K562 (cell line): ENCODE measurements around the gene CRYGA. TPM values are rescaled to one million over a fixed set of nuclear protein-coding genes. Genes with fewer than 3 reads are reported as not detected.

ENCODE experiments used
- KAT7 ChIP-seq: sonication (generic); formaldehyde crosslinking; IDR thresholded peaks from 2 replicates; pipeline ENCODE4 v1.8.0; 2022; ENCODE audit warnings: missing genetic modification reagents, mild to moderate bottlenecking, borderline replicate concordance
- MXI1 ChIP-seq: IDR thresholded peaks from 2 replicates; pipeline ENCODE4 v1.6.1; 2011; ENCODE audit warnings: low read depth, mild to moderate bottlenecking, improper control_type of control experiment, low read length
- RBBP5 ChIP-seq: fragments of 200-600 bp; sonication (generic); IDR thresholded peaks from 2 replicates; pipeline ENCODE4 v1.6.1; 2012; ENCODE audit warnings: borderline replicate concordance, mild to moderate bottlenecking, low read length, control low read depth, inconsistent platforms; ENCODE audit not compliant: insufficient read depth, poor library complexity, severe bottlenecking
- ZKSCAN1 ChIP-seq: fragments of 150-350 bp; IDR thresholded peaks from 2 replicates; pipeline ENCODE4 v1.6.1; 2016; ENCODE audit warnings: low read depth, low read length
- ZNF444 ChIP-seq: fragments of 250-450 bp; sonication (Bioruptor Pico); IDR thresholded peaks from 2 replicates; pipeline ENCODE4 v1.4.0; 2020; ENCODE audit warnings: mild to moderate bottlenecking, moderate library complexity
- polyA plus RNA-seq, 8 experiments: library from polyadenylated mRNA; depleted of rRNA in 4 of 8; stranded (reverse) in 5 of 8; unstranded in 3 of 8; fragments of >200 nt; fragmentation: Nextera tagmentation in 2 of 8; fragmentation: Illumina TruSeq in 1 of 8; extraction: Ambion mirVana in 2 of 8; extraction: Trizol in 1 of 8; gene quantifications; 2 replicates each; pipeline versions ENCODE4 v1.2.1 to v1.2.3, GENCODE V29; 2011 to 2014; ENCODE audit warnings: inconsistent platforms in 1 of 8, missing spikeins in 1 of 8
- total RNA-seq, 7 experiments: library from RNA; depleted of rRNA in 6 of 7; stranded (reverse); fragments of >200 nt in 6 of 7; fragmentation: Illumina TruSeq in 2 of 7; extraction: Trizol in 2 of 7; gene quantifications; 2 replicates each; pipeline versions ENCODE4 v1.2.1 to v1.2.3, GENCODE V29; 2011 to 2021; ENCODE audit warnings: low replicate concordance in 1 of 7
- TF ChIP-seq, protein P1 (sequence below), 2 experiments: fragments of 450-650 bp in 1 of 2; sonication (generic) in 1 of 2; formaldehyde crosslinking in 1 of 2; IDR thresholded peaks; 2 replicates each; pipeline versions ENCODE4 v1.7.1 to v1.9.0; 2016 to 2022; ENCODE audit warnings: inconsistent platforms in 1 of 2, mild to moderate bottlenecking in 1 of 2, missing genetic modification reagents in 1 of 2
- TF ChIP-seq, protein P2 (sequence below): fragments of 250-450 bp; sonication (Bioruptor Pico); IDR thresholded peaks from 2 replicates; pipeline ENCODE4 v1.4.0; 2020; ENCODE audit warnings: mild to moderate bottlenecking, moderate library complexity

Gene CRYGA
- total and polyA plus RNA-seq, 9 of the 15 experiments (the other 6 are each of a cell fraction or from before 2014, with no cell fraction given): not detected

DNA sequence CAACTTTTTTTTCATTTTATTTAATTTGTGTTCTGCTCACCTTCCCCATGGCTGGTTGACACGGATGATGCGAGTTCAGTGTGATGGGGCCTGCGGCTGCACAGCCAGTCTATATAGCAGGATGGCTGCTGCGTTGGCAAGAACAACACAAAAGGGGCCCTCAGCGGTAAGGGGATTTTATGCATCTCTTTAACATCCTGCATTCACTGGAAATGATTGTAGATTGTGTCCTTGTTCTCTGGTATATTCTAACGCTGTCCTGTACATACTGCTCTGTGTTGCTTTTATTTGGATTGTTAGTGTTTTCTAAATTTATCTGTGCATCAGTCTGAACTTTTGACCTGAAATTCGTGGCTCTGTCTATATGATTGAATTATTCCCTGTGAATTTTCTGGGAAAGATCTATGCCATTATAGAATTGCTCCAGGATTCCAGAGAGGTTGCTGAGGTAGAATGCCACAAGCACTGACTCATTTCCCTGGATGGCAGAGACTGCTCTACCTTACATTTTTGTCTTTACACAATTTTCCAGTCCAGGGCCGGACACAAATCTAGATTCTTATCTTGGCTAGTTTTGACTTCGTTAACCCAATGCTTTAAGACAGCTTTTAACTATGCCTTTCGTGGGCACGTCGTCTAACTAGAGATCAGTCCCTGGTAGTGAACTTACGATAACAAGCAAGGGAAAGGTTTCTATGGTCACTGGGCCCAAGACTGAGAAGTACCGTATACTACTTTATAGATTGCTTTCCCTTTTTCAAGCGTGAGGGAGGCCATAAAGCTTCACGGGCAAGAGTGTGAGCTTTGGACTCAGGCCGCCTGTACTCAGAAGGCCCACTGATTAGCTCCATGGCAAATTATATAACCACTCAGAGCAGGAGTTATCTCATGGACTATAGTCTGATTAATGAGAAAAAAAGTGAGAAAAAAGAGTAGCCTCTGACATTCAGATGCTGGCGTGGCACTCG is 33.4 kb downstream of the CRYGA start, which contains the start of gene CRYGC (continued):
- TF ChIP-seq, protein P1, sequence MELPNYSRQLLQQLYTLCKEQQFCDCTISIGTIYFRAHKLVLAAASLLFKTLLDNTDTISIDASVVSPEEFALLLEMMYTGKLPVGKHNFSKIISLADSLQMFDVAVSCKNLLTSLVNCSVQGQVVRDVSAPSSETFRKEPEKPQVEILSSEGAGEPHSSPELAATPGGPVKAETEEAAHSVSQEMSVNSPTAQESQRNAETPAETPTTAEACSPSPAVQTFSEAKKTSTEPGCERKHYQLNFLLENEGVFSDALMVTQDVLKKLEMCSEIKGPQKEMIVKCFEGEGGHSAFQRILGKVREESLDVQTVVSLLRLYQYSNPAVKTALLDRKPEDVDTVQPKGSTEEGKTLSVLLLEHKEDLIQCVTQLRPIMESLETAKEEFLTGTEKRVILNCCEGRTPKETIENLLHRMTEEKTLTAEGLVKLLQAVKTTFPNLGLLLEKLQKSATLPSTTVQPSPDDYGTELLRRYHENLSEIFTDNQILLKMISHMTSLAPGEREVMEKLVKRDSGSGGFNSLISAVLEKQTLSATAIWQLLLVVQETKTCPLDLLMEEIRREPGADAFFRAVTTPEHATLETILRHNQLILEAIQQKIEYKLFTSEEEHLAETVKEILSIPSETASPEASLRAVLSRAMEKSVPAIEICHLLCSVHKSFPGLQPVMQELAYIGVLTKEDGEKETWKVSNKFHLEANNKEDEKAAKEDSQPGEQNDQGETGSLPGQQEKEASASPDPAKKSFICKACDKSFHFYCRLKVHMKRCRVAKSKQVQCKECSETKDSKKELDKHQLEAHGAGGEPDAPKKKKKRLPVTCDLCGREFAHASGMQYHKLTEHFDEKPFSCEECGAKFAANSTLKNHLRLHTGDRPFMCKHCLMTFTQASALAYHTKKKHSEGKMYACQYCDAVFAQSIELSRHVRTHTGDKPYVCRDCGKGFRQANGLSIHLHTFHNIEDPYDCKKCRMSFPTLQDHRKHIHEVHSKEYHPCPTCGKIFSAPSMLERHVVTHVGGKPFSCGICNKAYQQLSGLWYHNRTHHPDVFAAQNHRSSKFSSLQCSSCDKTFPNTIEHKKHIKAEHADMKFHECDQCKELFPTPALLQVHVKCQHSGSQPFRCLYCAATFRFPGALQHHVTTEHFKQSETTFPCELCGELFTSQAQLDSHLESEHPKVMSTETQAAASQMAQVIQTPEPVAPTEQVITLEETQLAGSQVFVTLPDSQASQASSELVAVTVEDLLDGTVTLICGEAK (IDR thresholded peaks at IDR 0.05): no peak
- TF ChIP-seq, protein P1 (CRISPR knock-in tag; IDR thresholded peaks at IDR 0.05): no peak
- no peak for TF ChIP-seq RBBP5
- TF ChIP-seq, protein P2, sequence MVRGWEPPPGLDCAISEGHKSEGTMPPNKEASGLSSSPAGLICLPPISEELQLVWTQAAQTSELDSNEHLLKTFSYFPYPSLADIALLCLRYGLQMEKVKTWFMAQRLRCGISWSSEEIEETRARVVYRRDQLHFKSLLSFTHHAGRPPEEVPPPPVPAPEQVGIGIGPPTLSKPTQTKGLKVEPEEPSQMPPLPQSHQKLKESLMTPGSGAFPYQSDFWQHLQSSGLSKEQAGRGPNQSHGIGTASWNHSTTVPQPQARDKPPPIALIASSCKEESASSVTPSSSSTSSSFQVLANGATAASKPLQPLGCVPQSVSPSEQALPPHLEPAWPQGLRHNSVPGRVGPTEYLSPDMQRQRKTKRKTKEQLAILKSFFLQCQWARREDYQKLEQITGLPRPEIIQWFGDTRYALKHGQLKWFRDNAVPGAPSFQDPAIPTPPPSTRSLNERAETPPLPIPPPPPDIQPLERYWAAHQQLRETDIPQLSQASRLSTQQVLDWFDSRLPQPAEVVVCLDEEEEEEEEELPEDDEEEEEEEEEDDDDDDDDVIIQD (CRISPR knock-in tag): no peak
- no peak for TF ChIP-seq ZNF444
- TF ChIP-seq ZKSCAN1: no peak
- TF ChIP-seq MXI1: no peak
- TF ChIP-seq KAT7 (CRISPR knock-in tag): no peak
- TF ChIP-seq, all 486 proteins: peak for 0
